Measurements from ENCODE around the gene CEP97. TPM values are rescaled to one million over a fixed set of nuclear protein-coding genes. Genes with fewer than 3 reads are reported as not detected.

Gene CEP97
- total and polyA plus RNA-seq, 9 of the 15 experiments (the other 6 are each of a cell fraction or from before 2014, with no cell fraction given): 2.0 to 10.1 (median 4.3) TPM

- no peak for TF ChIP-seq MGA (IDR thresholded peaks at IDR 0.05)
- no peak for TF ChIP-seq ZNF444 (CRISPR knock-in tag; IDR thresholded peaks at IDR 0.05)
- no peak for TF ChIP-seq CBFB (CRISPR knock-in tag; IDR thresholded peaks at IDR 0.05)
- no peak for TF ChIP-seq ESRRA (IDR thresholded peaks at IDR 0.05; ENCODE audit: borderline replicate concordance, low read depth)
- TF ChIP-seq MYBL2 (IDR thresholded peaks at IDR 0.05; ENCODE audit: low read depth): no peak
- TF ChIP-seq MYBL2 (CRISPR knock-in tag; IDR thresholded peaks at IDR 0.05; ENCODE audit: borderline replicate concordance): no peak
- TF ChIP-seq TRIM24 (IDR thresholded peaks at IDR 0.05): no peak
- no peak for TF ChIP-seq GABPB2 (CRISPR knock-in tag; conservative IDR thresholded peaks at IDR 0.05)
- TF ChIP-seq RBFOX2 (IDR thresholded peaks at IDR 0.05; ENCODE audit: low read depth, low read length): no peak
These were observed 6.0 kb upstream of the CEP97 start (continued) for GRCh38 chr3:101718455-101718854.

Data from K562 (cell line).